Ammon's horn (tissue), 1 donor: ENCODE data around the gene WASF3.

ENCODE experiments used
- DNase-seq: peaks from one replicate; pipeline ENCODE4 v3.0.0-alpha.2; 2016; ENCODE audit warnings: low spot score

WASF3 gene

DNA sequence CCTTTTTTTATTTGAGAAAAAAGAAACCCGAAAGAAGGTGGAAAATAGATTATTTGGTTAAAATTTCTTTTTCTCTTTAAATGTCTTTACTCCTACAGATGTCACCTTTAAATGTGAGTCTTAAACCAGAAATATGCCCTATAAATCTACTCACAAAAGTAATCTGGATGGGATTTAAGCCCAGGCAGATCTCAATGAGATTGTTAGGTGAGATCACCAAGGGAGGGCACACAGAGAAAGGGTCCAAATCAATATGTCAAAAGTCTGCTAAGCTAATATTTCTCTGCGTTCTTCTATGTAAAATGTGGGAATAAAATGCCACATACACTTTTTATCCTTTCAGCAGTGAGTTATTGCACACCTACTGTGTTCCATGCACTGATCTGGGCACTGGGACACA is 32.9 kb downstream of the WASF3 start:
- no peak for DNase-seq

DNA sequence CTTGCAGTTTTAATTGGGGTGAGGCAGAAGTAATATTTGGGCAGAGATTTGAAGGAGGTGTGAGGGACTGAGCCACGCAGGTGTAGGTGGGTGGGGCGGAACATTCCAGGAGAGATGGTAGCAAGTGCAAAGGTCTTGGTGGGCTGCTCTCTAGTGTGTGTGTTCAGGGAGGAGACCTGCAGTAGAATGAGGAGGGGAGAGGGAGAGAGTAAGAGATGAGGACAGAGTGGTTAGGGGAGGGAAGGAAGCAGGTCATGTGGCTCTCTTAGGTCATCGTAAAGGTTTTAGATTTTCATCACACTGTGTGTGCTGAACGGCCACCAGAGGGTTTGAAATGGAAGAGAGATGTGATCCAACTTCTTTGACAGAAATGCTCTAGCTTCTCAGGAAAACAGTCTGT is 33.5 kb downstream of the WASF3 start:
- no peak for DNase-seq

DNA sequence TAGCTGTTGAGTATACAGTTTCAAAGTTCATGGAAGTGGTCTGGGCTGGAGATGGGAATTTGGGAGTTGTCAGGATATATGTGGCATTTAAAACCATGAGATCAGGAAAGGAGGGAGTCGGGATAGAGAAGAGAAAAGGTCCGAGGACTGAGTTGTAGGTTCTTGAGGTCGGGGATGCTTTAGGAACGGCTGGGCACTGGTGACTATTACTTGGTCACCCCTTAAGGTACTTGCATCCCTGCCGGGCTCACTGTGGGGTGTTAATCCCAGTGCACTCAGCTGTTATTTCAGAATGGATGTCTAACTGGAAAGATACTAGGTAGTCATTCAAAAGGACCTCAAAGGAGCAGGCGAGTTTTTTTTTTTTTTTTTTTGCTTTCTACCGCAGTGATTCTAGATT is 34.2 kb downstream of the WASF3 start:
- no peak for DNase-seq

DNA sequence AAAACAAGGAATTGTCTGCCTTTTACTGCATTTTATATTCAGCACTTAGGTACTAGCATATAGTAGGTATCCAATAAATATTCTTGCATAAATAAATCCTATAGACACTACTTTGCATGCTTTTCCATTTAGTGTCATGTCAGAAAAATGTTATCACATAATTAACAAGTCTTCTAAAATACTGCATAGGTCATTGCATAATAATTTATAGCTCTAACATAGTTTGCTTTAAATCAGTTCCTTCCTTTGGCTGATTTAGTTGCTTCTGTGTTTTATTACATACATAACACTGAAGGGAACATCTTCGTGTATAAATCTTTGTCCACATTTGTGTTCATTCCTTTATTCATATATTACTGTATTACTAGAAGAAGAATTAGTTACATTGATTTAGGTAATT is 36.2 kb downstream of the WASF3 start:
- no peak for DNase-seq

DNA sequence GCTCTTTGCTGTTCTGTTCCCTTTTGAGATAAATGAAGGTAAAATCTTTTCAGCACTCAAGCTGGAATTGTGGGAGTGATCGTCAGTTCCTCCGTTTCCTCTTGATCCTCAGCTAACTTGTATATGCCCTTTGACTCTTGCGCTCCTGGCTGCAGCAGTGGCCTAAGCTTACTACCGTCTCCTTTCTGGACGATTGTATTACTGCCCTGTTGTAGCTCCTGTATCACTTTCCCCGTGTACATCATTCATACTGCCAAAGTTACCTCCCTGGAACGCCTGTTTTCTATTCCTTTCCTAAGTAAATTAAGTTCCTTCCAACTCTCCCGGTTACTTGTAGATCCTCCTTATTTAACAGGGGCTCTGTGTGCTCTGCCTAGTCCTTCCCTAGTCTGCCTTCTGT is 36.9 kb downstream of the WASF3 start:
- DNase-seq, result no peak

DNA sequence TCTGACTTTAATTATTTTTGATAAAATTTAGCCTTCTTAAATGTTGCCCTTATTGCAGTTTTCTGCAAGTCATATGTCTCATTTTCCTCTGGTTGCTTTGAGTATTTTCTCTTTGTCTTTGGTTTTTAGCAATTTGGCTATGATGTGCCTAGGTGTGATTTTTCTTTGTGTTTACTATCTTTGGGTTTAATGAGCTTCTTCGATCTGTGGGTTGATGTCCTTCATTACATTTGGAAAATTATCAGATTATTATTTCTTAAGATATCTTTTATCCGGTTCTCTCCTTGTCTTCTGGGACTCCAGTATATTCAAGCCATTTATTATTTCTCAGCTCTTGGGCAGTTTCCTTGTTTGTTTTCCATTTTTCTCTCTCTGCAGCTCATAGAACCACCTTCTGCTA is 39.0 kb downstream of the WASF3 start:
- DNase-seq, result no peak

DNA sequence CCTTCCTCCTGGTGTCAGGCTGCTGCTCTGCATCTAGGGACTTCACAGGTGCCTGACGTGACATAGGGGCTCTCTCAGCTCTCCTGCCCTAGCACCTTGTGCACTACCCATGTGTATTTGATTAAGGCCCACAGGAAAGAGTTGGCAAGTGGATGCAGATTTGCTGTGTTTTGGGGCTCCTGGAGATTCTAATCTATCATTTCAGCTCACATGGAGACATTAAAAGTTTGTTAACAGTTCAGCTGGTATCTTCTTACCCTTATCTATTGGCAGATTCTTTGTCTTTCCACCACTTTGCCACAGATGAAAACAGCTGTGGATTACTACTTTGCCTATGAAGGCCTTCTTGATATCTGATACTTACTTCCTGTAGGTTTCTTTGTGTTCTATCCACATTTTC is 41.9 kb downstream of the WASF3 start:
- DNase-seq, result no peak

DNA sequence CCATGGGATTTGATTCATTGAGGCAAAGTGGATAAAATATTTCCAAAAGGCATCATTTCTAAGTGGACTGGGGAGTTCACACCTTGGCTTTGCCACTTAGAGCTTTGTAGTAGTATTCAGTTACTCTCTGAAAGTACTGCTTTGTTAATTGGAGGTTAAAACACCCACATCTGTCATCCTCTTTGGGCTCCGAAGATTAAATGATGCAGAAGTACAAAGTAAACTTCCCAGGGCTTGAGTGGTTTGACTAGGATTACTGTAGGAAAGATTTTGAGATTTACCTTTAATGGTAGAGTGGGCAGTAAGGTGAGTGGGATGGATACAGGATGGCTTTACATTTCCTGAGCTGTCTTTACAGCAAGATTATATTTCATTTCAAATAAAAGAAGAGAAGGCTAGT is 42.4 kb downstream of the WASF3 start:
- no peak for DNase-seq

DNA sequence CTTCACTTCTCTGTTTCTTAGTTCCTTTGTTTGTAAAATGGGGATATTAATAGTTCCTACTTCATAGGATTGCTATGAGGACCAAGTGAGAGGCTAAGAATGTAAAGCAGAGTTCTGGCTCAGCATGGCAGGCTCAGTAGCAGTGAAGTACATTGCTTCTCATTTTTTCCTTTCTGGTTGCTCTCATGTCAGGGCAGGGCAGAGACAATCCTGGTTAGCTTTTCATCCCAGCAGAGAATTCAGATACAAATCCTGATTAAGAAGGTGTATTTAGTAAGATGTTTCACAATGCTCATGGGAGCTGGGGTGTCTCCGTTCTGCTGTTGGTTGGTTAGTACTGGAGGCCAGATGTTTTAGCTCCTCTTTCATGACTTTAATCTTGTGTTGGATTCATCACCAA is 42.9 kb downstream of the WASF3 start:
- no peak for DNase-seq

DNA sequence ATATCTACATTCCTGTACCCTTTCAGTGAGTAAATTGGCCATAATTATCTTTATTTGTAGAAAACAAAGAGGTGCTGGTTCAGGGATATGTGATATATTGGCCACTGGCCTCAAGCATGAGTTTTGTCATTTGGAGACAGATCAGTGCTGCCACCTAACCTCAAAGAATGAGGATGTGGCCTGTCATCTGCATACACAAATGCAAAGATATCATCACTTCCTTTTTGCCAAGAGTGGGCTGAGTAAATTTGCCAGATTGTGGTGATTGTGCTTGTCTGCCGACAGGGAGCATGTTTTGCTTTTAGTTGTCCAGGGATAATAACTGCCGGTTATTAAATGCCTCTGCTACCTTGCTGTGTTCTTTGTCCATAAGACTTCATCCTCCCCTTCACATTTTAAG is 44.2 kb downstream of the WASF3 start:
- DNase-seq, result peak; percentile 31

DNA sequence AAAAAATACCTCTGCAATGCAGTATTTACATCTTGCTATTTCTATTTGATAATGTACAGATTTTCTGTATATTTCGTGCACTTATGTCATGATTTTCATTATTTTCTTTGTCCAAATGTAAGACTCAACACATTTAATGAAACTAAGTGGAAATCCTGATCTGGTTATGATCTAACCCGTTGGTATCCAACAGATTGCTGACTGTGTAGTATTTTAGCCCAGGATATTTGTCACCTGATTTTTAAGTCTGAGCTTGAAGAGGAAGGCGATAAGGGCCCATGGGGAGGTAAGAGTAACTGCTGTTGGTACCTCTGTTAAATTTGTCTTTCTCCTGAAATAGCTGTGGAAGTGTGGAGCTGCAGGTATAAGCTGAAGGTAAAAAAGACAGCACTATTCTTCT is 45.3 kb downstream of the WASF3 start:
- DNase-seq, result no peak

DNA sequence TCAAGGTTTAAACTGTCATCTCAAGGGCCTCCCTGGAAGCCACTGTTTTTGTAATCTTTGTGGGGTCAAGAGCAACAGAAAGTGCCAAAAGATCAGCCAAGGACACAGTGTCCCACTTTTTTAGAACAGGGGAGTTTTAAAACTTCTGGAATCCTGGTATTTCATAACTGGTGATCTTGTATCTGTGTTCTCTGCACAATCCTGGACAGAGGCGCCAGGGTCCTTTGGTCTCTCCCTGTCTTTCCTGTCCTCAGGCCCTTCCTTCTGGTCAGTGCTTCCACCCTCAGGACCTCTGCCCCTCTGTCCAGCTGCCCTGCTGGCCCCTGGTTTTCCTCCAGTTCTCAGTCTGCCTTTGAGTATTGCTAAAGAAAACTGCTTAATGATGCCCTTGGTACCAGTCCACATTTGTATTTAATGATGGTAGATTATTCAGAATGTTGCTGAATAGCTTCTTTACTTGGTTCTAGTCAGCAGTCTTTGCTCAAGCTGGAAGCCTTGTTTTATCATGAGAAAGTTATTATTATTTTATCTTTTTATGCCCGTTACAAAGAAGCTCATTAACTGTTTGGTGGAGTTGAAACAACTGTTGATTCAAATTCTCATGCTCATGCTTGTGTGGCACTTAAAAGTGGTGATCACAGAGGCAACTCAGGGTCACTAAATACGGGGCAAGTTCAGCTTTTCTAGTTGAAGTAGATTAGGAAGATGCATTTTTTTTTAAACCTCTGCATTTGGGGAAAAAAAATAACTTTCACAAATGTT is 47.5 kb downstream of the WASF3 start:
- peak; percentile 61 for DNase-seq

DNA sequence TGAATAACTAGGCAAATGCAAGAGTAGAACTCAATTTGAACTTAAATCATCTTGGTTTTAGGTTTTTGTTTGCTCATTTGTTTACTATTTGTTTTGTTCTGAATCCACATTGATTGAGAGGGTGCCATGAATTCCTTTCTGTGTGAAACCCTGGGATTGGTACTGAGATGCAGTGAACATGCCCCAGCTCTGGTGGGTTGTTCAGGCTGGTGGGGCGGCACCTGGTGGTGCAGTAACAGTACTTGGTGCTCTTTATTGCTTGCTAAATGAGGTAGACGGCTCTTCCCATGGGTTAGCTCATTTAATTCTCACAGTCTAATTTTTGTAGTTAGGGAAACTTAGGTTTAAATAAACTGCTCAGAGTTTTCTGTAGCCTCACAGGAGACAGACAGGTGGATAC is 48.4 kb downstream of the WASF3 start:
- peak; percentile 30 for DNase-seq

DNA sequence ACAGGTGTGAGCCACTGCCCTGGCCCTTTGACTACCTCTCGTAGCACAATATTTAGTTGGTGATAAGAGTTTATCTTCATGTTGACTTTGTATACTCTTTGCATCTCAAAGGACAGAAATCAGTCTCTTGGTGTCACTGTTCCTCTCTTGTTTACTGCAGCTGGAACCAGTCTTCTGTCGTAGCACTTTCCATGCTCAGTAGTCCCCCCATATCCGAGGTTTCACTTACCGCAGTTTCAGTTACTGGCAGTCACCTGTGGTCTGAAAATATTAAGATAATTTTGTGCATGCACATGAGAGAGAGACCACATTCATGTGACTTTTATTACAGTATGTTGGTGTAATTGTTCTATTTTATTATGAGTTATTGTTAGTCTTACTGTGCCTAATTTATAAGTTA is 49.1 kb downstream of the WASF3 start:
- no peak for DNase-seq

DNA sequence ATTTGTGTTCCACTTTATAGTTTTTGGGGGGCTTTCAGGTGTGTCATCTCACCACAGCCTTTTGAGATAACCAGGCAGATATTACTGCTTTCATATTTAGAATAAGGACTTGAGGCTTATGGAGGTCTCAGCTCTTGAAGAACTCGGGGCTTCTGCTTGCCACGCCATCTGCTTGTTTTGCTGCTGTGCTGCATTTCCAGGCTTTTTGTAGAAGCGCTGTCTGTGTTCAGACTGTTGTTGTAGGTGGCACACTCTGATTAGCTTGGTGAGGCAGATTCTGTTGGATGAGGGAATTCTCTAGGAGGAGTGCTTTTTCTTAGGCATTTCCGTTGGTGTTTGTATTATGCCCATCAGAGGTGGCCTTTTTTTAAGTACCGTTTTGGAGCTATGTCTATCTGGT is 57.2 kb downstream of the WASF3 start:
- peak; percentile 39 for DNase-seq

DNA sequence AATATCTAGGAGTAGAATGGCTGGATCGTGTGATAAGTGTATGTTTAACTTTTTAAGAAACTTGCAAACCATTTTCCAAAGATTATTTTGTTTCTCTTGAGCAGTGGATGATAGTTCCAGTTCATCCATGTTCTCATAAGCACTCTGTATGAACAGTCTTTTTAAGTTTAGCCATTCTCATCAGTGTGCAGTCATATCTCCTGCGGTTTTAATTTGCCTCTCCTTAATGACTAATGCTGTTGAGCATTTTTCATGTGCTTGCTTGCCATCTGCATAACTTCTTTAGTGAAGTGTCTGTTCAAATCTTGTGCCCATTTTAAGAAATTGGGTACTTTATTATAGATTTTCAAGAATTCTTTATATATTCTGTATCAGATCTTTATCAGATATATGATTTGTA is 58.6 kb downstream of the WASF3 start:
- no peak for DNase-seq

DNA sequence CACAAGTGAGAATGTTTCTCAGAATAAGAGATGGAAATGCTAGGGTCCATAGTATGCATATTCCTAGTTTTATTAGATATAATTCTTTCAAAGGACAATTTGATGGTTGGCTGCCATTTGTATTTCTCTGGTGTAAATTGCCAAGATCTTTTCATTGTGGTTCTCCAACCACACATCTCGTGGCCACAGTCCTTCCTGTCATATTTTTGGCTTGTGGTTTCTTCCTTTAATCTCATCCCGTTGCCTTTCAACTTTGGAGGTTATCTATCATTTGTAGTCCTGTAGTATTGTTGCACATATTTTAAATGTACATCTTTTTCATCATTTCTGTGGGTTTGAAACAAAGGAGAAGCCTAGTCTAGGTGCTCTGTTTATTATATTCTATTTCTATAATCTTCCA is 61.2 kb downstream of the WASF3 start:
- no peak for DNase-seq

DNA sequence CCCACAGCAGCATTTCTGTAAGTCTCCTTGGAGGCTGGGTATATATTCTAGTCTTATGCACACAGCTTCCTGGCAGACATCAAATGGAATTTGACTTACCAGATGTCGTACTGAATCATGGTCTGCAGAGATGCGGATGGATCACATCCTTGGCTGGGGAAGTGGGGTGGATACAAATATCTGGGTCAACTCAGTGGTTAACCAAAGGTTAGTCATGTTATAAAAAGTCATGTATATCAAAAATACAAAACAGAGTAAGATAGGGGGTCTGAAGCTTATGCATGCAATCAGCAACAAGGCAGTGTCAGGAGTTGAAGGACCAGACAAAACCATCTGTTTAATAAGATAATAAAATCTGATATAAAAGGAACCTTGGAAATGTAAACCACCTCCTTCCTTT is 61.9 kb downstream of the WASF3 start:
- no peak for DNase-seq

DNA sequence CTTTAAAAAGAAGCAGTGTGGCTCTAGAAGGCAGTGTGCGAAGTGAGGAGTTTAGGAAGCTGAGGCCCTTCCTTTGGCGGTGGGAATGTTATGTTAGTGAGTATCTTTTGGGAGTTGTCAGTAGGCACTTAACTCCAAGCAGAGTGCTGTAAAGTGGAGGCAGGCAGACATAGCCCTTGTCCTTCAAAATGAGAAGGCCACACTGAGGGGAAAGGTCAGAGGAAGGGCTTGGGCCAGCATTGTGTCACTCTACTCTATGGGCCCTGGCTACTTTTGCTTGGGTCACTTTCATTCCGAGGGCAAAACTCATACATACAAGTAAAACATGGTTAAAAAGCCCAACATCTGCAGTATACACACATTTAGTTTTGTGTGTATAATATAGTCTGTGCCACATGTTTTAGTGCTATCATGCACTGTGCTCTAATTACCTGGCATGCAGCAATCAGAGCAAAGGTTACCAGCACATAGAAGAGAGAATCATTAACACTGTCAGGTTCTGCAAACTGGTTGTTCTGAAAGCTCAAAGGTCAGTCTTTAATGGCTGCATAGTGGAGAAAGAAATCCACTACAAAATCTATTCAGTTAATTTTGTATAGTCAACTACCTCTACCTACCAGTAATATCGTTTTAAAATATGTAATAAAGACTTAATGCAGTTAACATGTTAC is 64.4 kb downstream of the WASF3 start:
- no peak for DNase-seq

DNA sequence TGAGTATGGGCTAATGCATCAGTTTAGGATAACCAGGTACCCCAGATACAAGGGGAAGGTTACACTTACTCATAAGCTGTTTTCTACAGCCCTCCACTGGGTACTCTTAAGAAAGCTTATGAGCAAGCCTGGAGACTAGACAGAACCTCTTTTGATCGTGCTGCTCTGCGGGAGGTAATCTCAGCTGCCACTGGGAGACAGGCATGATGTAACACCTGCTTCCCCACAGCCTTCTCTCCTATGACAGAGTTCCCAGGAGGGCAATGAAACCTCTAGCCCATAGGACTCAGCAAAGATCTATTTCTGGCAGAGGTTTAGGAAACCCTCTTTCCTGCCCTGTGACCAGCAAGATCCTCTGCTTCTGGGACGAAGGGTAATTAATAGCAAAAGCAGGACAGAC is 65.6 kb downstream of the WASF3 start:
- no peak for DNase-seq

DNA sequence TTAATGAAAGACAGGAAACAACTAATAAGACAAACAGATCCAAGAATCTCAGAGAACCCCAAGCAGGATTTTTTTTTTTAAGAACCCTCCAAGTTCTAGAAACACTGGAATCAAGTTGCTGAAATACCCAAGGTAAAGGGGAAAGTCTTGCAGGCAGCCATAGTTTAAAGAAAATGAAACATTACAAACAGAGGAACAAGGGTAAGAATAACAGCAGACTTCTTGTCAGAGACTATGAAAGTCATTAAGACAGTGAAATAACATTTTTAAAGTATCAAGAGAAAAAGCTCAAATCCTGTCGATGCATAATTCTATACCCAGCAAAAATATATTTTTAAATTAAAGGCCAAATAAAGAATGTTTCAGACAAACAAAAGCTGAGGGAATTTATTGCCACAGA is 67.1 kb downstream of the WASF3 start:
- no peak for DNase-seq

DNA sequence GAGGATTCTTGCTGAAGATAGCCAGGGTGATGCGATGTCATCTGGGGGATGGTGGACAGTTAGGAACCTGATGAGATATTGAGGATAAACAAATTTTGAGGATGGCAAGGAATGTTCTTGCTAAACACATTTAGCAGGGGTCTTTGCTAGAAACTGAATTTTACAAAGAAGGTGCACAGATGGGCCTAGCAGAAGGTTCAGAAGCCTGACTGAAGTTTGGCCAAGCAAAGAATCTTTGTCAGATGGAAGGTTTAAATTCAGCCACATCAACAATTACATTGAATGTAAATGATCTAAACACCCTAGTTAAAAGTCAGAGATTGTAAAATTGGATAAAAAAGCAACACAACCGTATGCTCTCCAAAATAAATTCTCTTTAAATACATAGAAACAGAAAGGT is 68.8 kb downstream of the WASF3 start:
- no peak for DNase-seq

DNA sequence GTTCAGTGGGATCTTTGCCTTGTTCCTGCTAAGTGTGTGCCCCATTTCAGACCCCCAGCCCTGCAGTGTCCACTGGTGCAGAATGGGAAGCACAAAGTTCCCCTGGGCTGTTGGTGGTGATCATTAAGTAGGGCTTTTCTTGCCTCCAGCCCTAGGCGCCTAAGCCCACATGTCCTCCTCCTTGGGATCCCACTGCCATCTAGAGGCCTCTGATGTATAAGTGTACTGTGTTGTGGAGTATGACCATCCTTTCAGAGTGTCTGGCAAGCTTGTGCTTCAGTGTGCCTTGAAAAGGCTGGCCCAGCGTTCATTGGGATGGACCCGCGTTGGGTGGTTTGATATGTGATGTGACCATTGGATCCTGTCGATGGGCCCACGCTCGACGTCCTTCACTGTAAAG is 71.2 kb downstream of the WASF3 start:
- DNase-seq, result peak; percentile 52

DNA sequence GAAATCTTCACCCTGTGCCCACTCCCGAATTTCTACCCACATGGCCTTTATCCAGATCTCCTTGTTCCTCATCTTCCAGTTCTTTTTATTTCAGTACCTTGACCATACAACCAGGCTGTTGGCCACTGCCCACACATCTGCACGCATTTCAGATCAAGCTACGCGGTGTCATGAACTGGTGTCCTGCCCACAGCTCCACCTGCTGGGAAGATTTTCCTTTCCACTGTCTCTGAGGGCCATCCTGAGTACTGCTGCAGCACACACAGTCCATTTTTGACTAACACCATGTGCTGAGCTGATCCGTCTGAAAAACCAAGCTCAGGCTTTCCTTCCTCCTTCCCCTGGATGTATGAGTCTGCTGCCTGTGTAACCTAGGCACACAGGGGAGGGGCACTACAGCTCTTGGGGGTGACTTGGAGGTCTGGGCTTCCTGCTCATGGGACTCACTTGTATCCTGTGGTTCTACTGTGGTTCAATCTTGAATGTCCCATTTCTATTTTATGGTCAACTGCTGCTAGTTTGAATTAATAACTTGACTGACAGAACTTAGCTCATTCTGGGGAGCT is 71.9 kb downstream of the WASF3 start:
- DNase-seq, result no peak
